Frontal cortex (tissue), 4 donors: ENCODE data around the gene ADRA1B. TPM values are rescaled to one million over a fixed set of nuclear protein-coding genes. Genes with fewer than 3 reads are reported as not detected.

Experiments used
- DNase-seq, 2 donors: peaks; one replicate each; pipeline ENCODE4 v3.0.0; 2012; ENCODE audit warnings: low spot score in 2 of 2
- FAIRE-seq: peaks from 2 replicates; lab custom pipeline; 2012; peaks lifted over from hg19 to GRCh38; lab: Jason Lieb, UNC
- total RNA-seq: library from RNA; depleted of rRNA; stranded (reverse); fragments of >200 nt; gene quantifications from one replicate; pipeline ENCODE4 v1.2.3, GENCODE V29; 2014
- donor health status: control.
- donor health status: control.
- donor health status: control.

ADRA1B gene
- 1.2 TPM for total RNA-seq

DNA sequence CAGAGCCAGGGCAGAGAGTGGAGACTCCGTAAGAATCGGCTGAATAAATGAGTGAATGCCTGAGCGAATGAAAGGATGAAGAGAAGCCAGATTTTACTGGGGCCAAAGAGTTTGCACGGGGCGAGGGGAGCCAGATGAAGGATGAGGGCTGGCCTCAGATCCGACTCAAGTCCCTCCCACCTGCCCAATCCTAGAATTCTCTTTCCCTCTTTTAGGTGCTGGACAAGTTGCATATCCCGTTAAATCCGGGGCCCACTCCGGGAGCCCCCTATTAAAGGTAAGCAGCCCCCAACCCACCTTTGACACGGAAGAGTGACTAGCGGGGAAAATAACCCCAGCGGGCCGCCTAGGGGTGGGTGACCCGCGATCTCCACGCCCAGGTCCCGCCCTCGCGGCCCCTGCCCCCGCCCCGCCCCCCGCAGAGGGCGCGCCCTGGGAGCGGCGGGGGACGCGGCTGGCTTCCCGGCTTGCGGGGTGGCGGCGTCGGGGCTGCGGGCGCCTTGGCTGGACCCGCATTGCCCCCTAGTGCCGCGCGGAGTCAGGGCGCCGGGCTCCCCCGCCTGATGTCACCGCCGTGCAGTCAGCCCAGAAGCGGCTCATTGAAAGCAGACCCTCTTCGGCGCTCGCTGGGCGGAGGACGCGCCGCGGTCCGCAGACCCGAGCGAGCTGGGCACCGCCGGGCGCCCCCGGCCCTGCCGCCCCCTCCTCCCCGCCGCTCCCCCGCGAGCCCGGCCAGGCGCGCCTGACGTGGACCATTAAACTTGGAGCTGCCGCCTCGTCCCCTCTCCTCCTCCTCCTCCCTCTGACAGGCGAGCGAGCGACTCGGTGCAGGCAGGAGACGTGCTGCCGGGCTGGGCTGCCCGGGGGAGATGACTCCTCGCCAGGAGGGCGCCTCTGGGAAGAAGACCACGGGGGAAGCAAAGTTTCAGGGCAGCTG is at the start of gene ADRA1B:
Gene ADRA1B, plus strand, starts transcription at position 579 of the 937 bp plus-strand sequence. CDS start 424 bp downstream, outside the sequence.
- FAIRE-seq (no peak), DNase-seq (peak; percentile 84 to 88)

- FAIRE-seq (no peak), DNase-seq (no peak)
Measured at GRCh38 chr5:159873680-159874079, 42.6 kb upstream of the ADRA1B start.

GRCh38 chr5:159874263-159874662 is 42.0 kb upstream of the ADRA1B start:
- no peak for FAIRE-seq

DNA sequence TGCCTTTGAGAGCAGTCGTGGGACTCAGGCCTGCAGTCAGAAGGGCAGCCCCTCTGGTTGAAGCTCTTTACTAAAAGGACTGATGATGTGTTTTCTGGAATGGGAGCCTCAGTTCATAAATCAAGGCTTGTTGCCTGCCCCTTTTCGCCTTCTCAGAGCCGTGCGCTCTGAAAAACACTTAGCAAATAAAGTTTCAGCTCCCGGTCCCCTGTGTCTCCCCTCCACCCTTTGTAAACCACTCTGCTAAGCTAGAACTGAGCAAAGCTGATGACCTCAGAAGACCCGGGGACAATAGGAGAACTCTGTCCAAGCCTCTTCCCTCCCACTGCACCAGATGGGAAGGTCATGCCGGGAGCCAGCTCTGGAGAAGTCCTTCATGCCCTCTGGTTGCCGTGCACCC is 39.3 kb upstream of the ADRA1B start:
- no peak for FAIRE-seq

More at GRCh38 chr5:159874263-159874662, 42.0 kb upstream of the ADRA1B start:
- DNase-seq: no peak

GRCh38 chr5:159877894-159878448 is 38.3 kb upstream of the ADRA1B start:
- FAIRE-seq: no peak
- DNase-seq: no peak

More for the DNA sequence above, 39.3 kb upstream of the ADRA1B start:
- no peak for DNase-seq

GRCh38 chr5:159878988-159879471 is 37.3 kb upstream of the ADRA1B start:
- DNase-seq: peak; percentile 9 to 36
- no peak for FAIRE-seq

- DNase-seq (no peak), FAIRE-seq (no peak)
Measured at GRCh38 chr5:159880676-159881075, 35.6 kb upstream of the ADRA1B start.

DNA sequence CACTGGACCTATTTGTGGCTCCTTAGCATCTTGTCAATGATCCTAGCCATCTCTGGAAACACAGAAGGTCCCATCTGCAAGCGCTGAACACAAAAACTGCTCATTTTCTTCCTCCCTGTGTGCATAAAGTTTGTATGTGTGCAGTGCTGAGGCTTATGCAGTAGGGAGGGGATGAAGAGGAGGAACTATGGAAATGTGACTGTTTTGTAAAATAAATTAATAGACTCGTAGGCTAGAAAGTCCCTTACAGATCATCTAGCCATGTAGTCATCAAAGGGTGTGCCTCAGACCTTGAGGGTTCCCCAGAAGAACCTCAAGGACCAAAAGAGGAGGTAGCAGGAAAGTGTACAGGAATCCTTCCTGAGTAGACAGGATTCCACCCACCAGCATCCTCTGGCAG is 34.3 kb upstream of the ADRA1B start:
- FAIRE-seq: no peak

GRCh38 chr5:159883522-159883950 is 32.7 kb upstream of the ADRA1B start:
- no peak for DNase-seq
- no peak for FAIRE-seq

More for the DNA sequence above, 34.3 kb upstream of the ADRA1B start:
- no peak for DNase-seq

DNA sequence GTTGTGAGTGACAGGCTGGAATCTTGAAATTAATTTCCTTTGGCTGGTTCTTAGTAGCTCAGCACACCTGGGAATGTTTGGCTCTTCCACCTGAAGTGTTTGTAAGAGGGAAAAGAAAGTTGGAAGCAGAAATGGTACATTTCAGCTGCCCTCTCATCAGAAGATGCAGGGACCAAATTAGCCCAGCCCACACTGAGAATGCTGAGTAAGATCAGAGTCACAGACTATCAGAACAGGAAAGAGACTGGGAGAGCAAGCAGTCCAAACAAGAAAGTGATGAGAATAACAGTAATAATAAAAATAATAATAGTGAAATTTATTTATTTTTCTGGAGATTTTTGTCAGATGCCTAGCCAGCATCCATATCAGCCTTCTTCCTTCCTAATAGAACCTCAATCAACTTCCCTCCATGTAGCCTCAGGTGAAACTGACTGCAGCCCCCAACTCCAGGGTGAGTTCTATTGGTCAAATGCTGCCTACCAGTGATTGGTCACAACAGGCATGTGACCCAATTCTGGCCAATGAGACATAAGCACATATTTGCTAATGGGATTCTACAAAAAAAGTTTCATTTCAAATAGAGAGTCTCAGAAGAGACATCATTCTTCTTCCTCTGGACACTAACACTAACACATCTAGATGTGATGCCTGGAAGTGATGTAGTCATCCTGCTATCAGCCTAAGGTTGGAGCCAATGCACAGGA is 31.2 kb upstream of the ADRA1B start:
- no peak for DNase-seq
- no peak for FAIRE-seq

DNA sequence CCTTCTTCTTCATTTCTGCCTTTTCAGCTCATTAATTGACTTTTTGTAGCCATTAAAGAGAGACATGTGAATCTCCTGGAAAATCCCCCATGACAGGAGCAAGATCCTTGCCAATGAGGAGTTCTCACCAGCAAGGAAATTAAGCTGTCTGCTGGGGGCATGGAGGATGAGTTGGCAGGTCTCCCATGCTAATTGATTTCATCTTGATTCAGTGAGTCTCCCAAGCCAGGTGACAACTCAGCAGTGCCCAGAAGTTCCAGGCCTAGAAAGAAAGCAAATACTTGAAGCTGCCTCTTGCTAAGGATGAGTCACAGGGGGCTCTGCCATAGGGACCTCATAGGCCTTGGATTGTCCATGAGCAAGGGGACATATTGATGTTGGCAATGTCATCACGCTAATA is 30.0 kb upstream of the ADRA1B start:
- FAIRE-seq: no peak
- DNase-seq: no peak

DNA sequence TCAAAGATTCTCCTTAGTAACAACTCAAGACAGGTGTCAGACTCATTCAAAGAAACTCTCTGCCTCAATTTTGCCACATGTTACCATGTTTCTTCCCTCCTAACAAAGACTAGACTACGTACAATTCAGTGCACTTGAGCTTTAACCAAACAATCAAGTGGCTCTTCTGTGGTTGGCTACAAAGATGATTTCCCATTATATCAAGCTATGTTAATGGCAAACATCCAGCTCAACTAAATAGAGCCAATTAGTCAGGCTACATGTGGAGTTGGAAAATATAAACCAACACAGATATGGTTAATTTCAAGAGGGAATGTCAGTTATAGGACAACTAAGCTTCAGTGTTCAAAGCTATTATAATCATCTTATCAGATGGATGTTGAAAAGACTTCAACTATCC is 29.2 kb upstream of the ADRA1B start:
- DNase-seq (no peak), FAIRE-seq (no peak)

GRCh38 chr5:159888860-159889259 is 27.4 kb upstream of the ADRA1B start:
- DNase-seq: no peak

GRCh38 chr5:159890141-159890540 is 26.1 kb upstream of the ADRA1B start:
- no peak for DNase-seq
- no peak for FAIRE-seq

More at GRCh38 chr5:159888860-159889259, 27.4 kb upstream of the ADRA1B start:
- no peak for FAIRE-seq

GRCh38 chr5:159891371-159891770 is 24.9 kb upstream of the ADRA1B start:
- DNase-seq (no peak), FAIRE-seq (no peak)

GRCh38 chr5:159893040-159893695 is 23.1 kb upstream of the ADRA1B start:
- DNase-seq: no peak
- FAIRE-seq: no peak

GRCh38 chr5:159894149-159894720 is 22.0 kb upstream of the ADRA1B start:
- no peak for FAIRE-seq
- DNase-seq: no peak

DNA sequence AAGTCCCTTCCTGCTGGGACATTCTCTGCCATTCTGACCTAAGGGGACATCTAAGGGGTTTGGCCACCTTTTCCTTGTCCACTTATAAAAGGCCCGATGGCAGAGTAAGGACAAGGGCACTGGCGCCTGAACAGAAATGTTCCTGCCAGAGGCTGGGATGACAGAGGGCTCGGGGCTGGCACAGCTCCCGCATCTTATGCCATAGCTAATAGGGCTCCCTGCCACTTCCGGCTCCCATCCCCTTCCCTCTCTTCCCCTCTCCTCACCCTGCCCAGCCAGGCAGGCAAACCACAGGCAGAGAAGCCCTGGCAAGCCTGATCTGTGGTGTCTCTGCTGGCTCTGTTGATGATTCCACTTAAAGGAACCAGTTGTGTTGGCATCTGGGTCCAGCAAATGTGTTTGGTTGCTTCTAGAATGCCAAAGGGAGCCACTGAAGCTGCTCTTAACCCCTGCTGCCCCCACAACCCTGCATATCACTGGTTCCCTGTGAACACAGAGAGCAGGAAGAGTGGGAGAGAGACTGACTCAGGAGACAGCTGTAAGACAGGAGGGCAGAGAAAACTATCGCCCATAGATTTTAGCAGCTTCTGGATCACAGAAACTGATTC is 18.4 kb upstream of the ADRA1B start:
- FAIRE-seq (no peak), DNase-seq (no peak)
